HG02678 (cell line): ENCODE results near the gene CD80.

Experiments used
- ATAC-seq: cut with Tn5 transposase; IDR thresholded peaks from one replicate; pipeline ENCODE4 v1.9.1; 2021; ENCODE audit warnings: mild to moderate bottlenecking, moderate library complexity; ENCODE audit not compliant: unreplicated experiment

CD80 gene

GRCh38 chr3:119500265-119500664 is 59.1 kb downstream of the CD80 start:
- ATAC-seq, result no peak

GRCh38 chr3:119498186-119499011 is 61.0 kb downstream of the CD80 start, which contains the start of gene TIMMDC1:
TSS of gene TIMMDC1 (plus strand) at chr3:119498547. CDS start at chr3:119498734, 187 bp downstream.
- peak; percentile 99 for ATAC-seq

GRCh38 chr3:119497820-119498185 is 61.6 kb downstream of the CD80 start:
- no peak for ATAC-seq

GRCh38 chr3:119494597-119494996 is 64.8 kb downstream of the CD80 start:
- no peak for ATAC-seq

GRCh38 chr3:119492810-119493209 is 66.6 kb downstream of the CD80 start:
- no peak for ATAC-seq

- no peak for ATAC-seq
Measured at GRCh38 chr3:119492128-119492527, 67.3 kb downstream of the CD80 start.

GRCh38 chr3:119490153-119490552 is 69.3 kb downstream of the CD80 start:
- ATAC-seq, result no peak

- no peak for ATAC-seq
Measured at GRCh38 chr3:119485563-119485962, 73.9 kb downstream of the CD80 start.

- no peak for ATAC-seq
Measured at GRCh38 chr3:119483101-119483500, 76.3 kb downstream of the CD80 start.

GRCh38 chr3:119481079-119481478 is 78.3 kb downstream of the CD80 start:
- ATAC-seq, result no peak
